ENCODE results near the gene MYOCD. TPM values are rescaled to one million over a fixed set of nuclear protein-coding genes. Genes with fewer than 3 reads are reported as not detected.
A peak's percentile ranks its signal among the peaks of the same experiment; 100 is the strongest.

The MYOCD gene
- total RNA-seq, 1 experiment from 2014 or later: not detected

DNA sequence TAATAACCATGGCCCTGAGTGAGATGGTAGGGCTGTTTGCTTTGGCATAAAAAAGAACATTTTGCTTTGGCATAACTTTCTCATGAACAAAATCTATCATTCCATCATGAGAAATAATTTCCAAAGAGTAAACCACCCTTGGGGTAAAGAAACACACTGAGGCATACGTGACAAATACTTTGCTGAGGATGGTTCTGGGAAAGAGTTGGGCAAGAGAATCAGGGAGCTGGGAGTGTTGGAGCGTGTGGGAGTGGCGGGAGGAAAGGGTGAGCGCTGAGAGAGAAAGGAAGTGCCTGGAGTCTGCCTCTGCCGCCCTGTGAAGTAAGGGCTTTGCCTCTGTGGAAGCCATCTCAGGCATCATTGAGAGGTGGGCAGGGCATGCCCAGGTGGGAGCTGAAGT lies 63.4 kb downstream of the MYOCD start:
- H3K27me3 ChIP-seq (ENCODE audit: insufficient read depth, low read depth): no peaks in the 10 kb centered on the region
- no TSS peak for BruUV-seq (replicated peaks)
- no peaks in the 10 kb centered on the region for H3K4me1 ChIP-seq (replicated peaks; ENCODE audit: insufficient read depth)
- no peak overlapping the region for H3K27ac ChIP-seq
- no peaks in the 10 kb centered on the region for H3K36me3 ChIP-seq (ENCODE audit: low read depth)
- ChIA-PET POLR2A (ENCODE audit: unreplicated experiment) (no interaction called here), CTCF (no interaction called here)
- H3K79me2 ChIP-seq (ENCODE audit: low read depth): no peaks in the 10 kb centered on the region
- intact Hi-C loops (cut with micrococcal nuclease; ENCODE audit: unreplicated experiment): no loop called here
- no peaks in the 10 kb centered on the region for H4K20me1 ChIP-seq (ENCODE audit: insufficient read depth)
- H3F3A ChIP-seq (ENCODE audit: insufficient read depth, low read depth): no peaks in the 10 kb centered on the region
- H3K9me2 ChIP-seq (ENCODE audit: insufficient read depth): no peaks in the 10 kb centered on the region
- DNase-seq: no peak
- H3K4me3 ChIP-seq: no peak overlapping the region
- no peaks in the 10 kb centered on the region for H3K9me3 ChIP-seq (ENCODE audit: insufficient read depth, low read depth)
- H2AFZ ChIP-seq: no peak overlapping the region
- no peak overlapping the region for H3K4me2 ChIP-seq
- TF ChIP-seq EZH2 (IDR thresholded peaks at IDR 0.05; ENCODE audit: low read depth): no peak
- TF ChIP-seq, protein P1, sequence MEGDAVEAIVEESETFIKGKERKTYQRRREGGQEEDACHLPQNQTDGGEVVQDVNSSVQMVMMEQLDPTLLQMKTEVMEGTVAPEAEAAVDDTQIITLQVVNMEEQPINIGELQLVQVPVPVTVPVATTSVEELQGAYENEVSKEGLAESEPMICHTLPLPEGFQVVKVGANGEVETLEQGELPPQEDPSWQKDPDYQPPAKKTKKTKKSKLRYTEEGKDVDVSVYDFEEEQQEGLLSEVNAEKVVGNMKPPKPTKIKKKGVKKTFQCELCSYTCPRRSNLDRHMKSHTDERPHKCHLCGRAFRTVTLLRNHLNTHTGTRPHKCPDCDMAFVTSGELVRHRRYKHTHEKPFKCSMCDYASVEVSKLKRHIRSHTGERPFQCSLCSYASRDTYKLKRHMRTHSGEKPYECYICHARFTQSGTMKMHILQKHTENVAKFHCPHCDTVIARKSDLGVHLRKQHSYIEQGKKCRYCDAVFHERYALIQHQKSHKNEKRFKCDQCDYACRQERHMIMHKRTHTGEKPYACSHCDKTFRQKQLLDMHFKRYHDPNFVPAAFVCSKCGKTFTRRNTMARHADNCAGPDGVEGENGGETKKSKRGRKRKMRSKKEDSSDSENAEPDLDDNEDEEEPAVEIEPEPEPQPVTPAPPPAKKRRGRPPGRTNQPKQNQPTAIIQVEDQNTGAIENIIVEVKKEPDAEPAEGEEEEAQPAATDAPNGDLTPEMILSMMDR (conservative IDR thresholded peaks at IDR 0.05): no peak

- no peak for DNase-seq
- no peaks in the 10 kb centered on the region for H3K9me3 ChIP-seq (ENCODE audit: insufficient read depth, low read depth)
- H3F3A ChIP-seq (ENCODE audit: insufficient read depth, low read depth): no peaks in the 10 kb centered on the region
- H3K79me2 ChIP-seq (ENCODE audit: low read depth): no peaks in the 10 kb centered on the region
- no peaks in the 10 kb centered on the region for H3K4me1 ChIP-seq (replicated peaks; ENCODE audit: insufficient read depth)
- no peaks in the 10 kb centered on the region for H4K20me1 ChIP-seq (ENCODE audit: insufficient read depth)
- no peaks in the 10 kb centered on the region for H3K9me2 ChIP-seq (ENCODE audit: insufficient read depth)
- no peaks in the 10 kb centered on the region for H3K36me3 ChIP-seq (ENCODE audit: low read depth)
- H3K27me3 ChIP-seq (ENCODE audit: insufficient read depth, low read depth): no peaks in the 10 kb centered on the region
- no peak overlapping the region for H3K4me3 ChIP-seq
- ChIA-PET CTCF (no interaction called here), POLR2A (ENCODE audit: unreplicated experiment) (no interaction called here)
- H2AFZ ChIP-seq: no peak overlapping the region
- no TSS peak for BruUV-seq (replicated peaks)
- no peak overlapping the region for H3K27ac ChIP-seq
- no peak for TF ChIP-seq EZH2 (IDR thresholded peaks at IDR 0.05; ENCODE audit: low read depth)
- TF ChIP-seq, protein P1 (conservative IDR thresholded peaks at IDR 0.05): no peak
- H3K4me2 ChIP-seq: no peak overlapping the region
- intact Hi-C loops (cut with micrococcal nuclease; ENCODE audit: unreplicated experiment): no loop called here
Observed at GRCh38 chr17:12730421-12730820, 64.7 kb downstream of the MYOCD start.

DNA sequence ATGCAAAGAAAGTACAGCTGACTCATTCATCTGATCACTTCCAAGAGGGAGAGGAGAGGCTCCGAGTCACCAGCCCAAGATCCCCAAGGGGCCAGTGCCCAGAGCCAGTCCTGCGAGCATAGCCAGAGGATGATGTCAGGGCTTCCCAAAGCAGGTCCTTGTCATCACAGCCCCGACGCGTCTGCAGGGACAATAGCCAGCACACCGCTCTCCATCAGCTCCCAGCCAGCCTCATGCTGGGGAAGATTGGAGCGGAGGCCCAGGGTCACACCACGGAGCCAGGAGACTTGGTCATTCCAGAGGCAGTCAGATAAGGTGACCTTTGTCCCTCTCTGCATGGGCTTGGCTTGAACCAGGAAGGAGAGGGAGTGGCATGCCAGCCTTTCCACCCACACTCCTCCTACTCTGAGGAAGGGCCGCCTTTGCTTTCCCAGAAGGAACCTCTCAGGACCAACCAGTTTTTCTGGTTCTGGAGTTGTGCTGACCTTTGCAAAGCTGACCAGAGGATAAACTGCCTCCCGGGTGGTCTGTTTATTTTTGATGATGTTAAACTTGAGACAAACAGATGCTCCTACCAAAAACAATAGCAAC lies 65.3 kb downstream of the MYOCD start:
- Histone ChIP-seq H3K4me3 (no peak overlapping the region), H3K79me2 (ENCODE audit: low read depth) (no peaks in the 10 kb centered on the region), H3K9me3 (ENCODE audit: insufficient read depth, low read depth) (no peaks in the 10 kb centered on the region), H3F3A (ENCODE audit: insufficient read depth, low read depth) (no peaks in the 10 kb centered on the region), H2AFZ (no peak overlapping the region), H3K4me2 (no peak overlapping the region), H3K9me2 (ENCODE audit: insufficient read depth) (no peaks in the 10 kb centered on the region), H4K20me1 (ENCODE audit: insufficient read depth) (no peaks in the 10 kb centered on the region), H3K27ac (no peak overlapping the region), H3K36me3 (ENCODE audit: low read depth) (no peaks in the 10 kb centered on the region), H3K27me3 (ENCODE audit: insufficient read depth, low read depth) (peaks cover 4% of the 10 kb centered on the region), H3K4me1 (replicated peaks; ENCODE audit: insufficient read depth) (no peaks in the 10 kb centered on the region)
- DNase-seq: peak in 1 of 2 experiments; percentile 8
- BruUV-seq (replicated peaks): no TSS peak
- POLR2A ChIA-PET (ENCODE audit: unreplicated experiment): no interaction called here
- no peak for TF ChIP-seq EZH2 (IDR thresholded peaks at IDR 0.05; ENCODE audit: low read depth)
- TF ChIP-seq, protein P1 (conservative IDR thresholded peaks at IDR 0.05): no peak
- CTCF ChIA-PET: no interaction called here
- intact Hi-C loops (cut with micrococcal nuclease; ENCODE audit: unreplicated experiment): no loop called here
